HEK293 (cell line): ENCODE measurements around the gene LGALS13.

Experiments used
- KLF9 ChIP-seq: fragments of 450-650 bp; formaldehyde crosslinking; IDR thresholded peaks from 2 replicates; pipeline ENCODE4 v1.5.1; 2016; ENCODE audit warnings: missing biosample characterization, missing genetic modification characterization, low read depth
- TF ChIP-seq, protein P1 (sequence below): fragments of 450-650 bp; formaldehyde crosslinking; IDR thresholded peaks from 2 replicates; pipeline ENCODE4 v1.5.1; 2016; ENCODE audit warnings: missing biosample characterization, missing genetic modification characterization, borderline replicate concordance
- TF ChIP-seq, protein P2 (sequence below): fragments of 450-650 bp; formaldehyde crosslinking; IDR thresholded peaks from 2 replicates; pipeline ENCODE4 v1.5.1; 2016; ENCODE audit warnings: missing biosample characterization, missing genetic modification characterization
- TF ChIP-seq, protein P3 (sequence below): fragments of 450-650 bp; formaldehyde crosslinking; IDR thresholded peaks from 2 replicates; pipeline ENCODE4 v1.5.1; 2016; ENCODE audit warnings: missing biosample characterization, missing genetic modification characterization

DNA sequence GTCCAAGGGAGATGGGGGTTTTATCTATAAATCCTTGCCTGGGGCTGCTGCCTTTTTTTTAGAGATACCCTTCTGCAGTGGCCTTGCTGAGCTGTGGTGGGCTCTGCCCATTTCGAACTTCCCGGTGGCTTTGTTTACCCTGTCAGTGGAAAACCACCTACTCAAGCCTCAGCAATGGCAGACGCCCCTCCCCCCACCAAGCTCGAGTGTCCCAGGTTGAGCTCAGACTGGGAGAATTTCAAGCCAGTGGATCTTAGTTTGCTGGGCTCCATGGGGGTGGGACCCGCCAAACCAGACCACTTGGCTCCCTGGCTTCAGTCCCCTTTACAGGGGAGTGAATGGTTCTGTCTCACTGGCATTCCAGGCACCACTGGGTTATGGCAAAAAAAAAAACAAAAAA lies 21.6 kb downstream of the LGALS13 start:
- TF ChIP-seq, protein P1, sequence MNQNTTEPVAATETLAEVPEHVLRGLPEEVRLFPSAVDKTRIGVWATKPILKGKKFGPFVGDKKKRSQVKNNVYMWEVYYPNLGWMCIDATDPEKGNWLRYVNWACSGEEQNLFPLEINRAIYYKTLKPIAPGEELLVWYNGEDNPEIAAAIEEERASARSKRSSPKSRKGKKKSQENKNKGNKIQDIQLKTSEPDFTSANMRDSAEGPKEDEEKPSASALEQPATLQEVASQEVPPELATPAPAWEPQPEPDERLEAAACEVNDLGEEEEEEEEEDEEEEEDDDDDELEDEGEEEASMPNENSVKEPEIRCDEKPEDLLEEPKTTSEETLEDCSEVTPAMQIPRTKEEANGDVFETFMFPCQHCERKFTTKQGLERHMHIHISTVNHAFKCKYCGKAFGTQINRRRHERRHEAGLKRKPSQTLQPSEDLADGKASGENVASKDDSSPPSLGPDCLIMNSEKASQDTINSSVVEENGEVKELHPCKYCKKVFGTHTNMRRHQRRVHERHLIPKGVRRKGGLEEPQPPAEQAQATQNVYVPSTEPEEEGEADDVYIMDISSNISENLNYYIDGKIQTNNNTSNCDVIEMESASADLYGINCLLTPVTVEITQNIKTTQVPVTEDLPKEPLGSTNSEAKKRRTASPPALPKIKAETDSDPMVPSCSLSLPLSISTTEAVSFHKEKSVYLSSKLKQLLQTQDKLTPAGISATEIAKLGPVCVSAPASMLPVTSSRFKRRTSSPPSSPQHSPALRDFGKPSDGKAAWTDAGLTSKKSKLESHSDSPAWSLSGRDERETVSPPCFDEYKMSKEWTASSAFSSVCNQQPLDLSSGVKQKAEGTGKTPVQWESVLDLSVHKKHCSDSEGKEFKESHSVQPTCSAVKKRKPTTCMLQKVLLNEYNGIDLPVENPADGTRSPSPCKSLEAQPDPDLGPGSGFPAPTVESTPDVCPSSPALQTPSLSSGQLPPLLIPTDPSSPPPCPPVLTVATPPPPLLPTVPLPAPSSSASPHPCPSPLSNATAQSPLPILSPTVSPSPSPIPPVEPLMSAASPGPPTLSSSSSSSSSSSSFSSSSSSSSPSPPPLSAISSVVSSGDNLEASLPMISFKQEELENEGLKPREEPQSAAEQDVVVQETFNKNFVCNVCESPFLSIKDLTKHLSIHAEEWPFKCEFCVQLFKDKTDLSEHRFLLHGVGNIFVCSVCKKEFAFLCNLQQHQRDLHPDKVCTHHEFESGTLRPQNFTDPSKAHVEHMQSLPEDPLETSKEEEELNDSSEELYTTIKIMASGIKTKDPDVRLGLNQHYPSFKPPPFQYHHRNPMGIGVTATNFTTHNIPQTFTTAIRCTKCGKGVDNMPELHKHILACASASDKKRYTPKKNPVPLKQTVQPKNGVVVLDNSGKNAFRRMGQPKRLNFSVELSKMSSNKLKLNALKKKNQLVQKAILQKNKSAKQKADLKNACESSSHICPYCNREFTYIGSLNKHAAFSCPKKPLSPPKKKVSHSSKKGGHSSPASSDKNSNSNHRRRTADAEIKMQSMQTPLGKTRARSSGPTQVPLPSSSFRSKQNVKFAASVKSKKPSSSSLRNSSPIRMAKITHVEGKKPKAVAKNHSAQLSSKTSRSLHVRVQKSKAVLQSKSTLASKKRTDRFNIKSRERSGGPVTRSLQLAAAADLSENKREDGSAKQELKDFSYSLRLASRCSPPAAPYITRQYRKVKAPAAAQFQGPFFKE (tag by site-specific recombination) = no peak
- TF ChIP-seq, protein P2, sequence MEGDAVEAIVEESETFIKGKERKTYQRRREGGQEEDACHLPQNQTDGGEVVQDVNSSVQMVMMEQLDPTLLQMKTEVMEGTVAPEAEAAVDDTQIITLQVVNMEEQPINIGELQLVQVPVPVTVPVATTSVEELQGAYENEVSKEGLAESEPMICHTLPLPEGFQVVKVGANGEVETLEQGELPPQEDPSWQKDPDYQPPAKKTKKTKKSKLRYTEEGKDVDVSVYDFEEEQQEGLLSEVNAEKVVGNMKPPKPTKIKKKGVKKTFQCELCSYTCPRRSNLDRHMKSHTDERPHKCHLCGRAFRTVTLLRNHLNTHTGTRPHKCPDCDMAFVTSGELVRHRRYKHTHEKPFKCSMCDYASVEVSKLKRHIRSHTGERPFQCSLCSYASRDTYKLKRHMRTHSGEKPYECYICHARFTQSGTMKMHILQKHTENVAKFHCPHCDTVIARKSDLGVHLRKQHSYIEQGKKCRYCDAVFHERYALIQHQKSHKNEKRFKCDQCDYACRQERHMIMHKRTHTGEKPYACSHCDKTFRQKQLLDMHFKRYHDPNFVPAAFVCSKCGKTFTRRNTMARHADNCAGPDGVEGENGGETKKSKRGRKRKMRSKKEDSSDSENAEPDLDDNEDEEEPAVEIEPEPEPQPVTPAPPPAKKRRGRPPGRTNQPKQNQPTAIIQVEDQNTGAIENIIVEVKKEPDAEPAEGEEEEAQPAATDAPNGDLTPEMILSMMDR = no peak
- no peak for TF ChIP-seq KLF9 (tag by site-specific recombination)
- TF ChIP-seq, protein P3, sequence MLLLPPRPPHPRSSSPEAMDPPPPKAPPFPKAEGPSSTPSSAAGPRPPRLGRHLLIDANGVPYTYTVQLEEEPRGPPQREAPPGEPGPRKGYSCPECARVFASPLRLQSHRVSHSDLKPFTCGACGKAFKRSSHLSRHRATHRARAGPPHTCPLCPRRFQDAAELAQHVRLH (tag by site-specific recombination) = no peak
